Stimulated activated CD8-positive, alpha-beta memory T cell treated with anti-CD3 and anti-CD28 coated beads, Interleukin-7, amount 100 ng/mL, for 48 hours (primary cell): ENCODE results near the gene HTR3A.

Experiments
- DNase-seq, 2 donors: peaks; one replicate each; pipeline ENCODE4 v3.0.0-alpha.2; 2020; ENCODE audit warnings: low read depth in 1 of 2; ENCODE audit errors: extremely low read depth in 1 of 2

HTR3A gene

DNA sequence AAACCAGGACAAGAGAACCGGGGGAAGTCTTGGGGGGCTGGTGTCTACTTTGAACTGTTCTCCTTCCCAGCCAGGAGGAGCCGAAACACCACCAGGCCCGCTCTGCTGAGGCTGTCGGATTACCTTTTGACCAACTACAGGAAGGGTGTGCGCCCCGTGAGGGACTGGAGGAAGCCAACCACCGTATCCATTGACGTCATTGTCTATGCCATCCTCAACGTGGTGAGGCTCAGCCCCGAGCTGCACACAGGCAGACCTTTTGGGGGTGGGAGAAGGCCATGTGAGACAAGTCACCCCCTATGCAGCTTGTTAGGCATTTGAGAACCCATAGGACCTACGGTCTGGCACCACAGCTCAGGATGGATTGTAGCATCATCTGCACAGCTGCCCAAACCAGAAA, 2.8 kb downstream of the HTR3A start:
- DNase-seq = no peak

DNA sequence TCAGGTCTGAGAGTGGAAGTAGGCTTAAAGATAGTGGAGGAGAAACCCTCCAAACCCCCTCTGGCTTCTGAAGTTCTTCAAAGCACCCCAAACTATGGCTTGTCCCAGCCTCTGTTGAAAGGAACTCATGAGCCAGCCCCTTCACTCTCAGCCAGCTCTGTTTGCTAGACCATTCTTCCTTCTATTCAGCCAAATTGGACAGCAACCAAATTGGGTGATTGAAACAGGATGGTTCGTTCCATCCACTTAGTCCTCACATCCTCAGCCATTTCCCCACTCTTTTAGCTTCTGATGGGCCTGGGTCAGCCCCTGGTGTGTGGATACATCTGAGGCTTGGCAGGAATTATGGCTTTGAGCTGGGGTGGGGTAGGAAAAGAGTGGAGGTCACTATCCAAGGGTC, 4.5 kb downstream of the HTR3A start:
- no peak for DNase-seq

DNA sequence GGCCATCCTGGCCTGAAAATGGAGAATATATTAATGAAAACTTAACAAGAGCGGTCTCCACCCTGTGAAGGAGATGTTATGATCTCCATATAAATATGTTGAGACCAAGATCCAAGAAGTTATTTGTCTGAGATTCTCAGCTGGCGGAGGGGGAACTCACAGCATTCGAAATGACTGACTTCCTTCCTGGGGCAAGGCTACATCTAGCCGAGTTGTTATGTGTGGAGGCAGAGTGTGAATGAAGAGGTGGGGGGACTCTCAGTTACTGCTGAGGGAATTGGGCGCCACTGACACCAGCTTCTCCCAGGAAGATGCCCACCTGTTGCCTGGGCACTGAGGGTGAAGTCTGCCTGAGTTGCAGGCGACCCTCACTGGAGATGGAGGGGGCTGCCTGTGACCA, 5.9 kb downstream of the HTR3A start:
- no peak for DNase-seq

- no peak for DNase-seq
Measured at GRCh38 chr11:113982306-113982705, 7.4 kb downstream of the HTR3A start.

- DNase-seq = no peak
Measured at GRCh38 chr11:113984781-113985180, 9.9 kb downstream of the HTR3A start.

DNA sequence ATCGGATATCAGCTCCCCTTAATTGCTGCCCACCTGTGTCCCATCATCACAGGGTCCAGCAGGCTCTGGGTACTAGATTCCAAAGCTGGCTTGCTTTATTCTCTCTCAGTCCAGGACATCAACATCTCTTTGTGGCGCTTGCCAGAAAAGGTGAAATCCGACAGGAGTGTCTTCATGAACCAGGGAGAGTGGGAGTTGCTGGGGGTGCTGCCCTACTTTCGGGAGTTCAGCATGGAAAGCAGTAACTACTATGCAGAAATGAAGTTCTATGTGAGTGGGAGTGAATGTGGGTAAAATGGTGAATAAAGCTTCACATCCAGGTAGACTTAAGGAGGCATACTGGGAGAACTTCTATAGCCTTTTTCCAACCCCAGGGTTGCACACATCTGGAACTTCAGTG, 11.0 kb downstream of the HTR3A start:
- no peak for DNase-seq

DNA sequence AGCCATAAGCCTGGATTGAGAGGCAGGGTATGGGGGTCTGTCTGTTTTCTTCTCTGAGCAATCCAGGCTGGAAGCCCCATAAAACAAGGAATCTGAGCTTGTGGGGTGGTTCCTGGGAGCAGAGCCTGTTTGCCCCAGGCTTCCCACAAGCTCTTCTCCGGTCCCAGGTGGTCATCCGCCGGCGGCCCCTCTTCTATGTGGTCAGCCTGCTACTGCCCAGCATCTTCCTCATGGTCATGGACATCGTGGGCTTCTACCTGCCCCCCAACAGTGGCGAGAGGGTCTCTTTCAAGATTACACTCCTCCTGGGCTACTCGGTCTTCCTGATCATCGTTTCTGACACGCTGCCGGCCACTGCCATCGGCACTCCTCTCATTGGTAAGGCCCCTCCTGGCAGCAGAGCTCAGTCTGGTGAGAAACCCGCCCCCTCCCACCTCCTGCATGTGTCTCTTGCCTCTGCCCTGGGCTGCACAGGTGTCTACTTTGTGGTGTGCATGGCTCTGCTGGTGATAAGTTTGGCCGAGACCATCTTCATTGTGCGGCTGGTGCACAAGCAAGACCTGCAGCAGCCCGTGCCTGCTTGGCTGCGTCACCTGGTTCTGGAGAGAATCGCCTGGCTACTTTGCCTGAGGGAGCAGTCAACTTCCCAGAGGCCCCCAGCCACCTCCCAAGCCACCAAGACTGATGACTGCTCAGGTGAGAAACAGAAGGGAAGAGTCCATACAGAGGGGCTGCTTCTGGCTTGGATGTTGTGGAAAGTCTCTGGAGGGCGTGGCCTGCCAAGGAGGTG, 11.6 kb downstream of the HTR3A start:
- DNase-seq = no peak

DNA sequence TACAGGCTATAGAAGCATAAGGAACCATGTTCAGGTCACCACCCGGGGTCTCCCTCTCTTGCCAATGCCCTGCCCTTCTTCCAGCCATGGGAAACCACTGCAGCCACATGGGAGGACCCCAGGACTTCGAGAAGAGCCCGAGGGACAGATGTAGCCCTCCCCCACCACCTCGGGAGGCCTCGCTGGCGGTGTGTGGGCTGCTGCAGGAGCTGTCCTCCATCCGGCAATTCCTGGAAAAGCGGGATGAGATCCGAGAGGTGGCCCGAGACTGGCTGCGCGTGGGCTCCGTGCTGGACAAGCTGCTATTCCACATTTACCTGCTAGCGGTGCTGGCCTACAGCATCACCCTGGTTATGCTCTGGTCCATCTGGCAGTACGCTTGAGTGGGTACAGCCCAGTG, 14.5 kb downstream of the HTR3A start:
- DNase-seq = no peak

GRCh38 chr11:113989916-113990315, 15.0 kb downstream of the HTR3A start:
- DNase-seq = no peak

DNA sequence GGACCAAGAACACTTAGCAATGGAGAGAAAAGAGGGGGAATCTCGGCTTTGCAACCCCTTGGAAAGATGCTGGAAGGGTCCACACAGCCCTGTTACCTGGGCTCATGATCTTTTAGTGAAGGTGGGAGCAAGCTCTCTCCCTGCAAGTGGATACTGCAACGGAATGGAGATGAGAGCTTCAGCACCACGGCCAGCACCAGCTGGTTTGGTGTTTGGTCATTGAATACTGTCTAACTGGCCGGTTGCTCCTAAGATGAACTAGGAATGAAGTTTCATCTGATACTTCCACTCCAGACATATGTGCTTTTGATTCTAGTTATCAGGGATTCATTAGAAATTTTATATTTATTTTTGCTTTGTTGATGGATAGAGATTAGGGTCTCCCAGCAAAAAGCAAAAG, 16.3 kb downstream of the HTR3A start:
- DNase-seq = no peak

- DNase-seq = no peak
Measured at GRCh38 chr11:113991718-113992458, 17.0 kb downstream of the HTR3A start.

GRCh38 chr11:113992459-113993110, 17.7 kb downstream of the HTR3A start:
- no peak for DNase-seq

DNA sequence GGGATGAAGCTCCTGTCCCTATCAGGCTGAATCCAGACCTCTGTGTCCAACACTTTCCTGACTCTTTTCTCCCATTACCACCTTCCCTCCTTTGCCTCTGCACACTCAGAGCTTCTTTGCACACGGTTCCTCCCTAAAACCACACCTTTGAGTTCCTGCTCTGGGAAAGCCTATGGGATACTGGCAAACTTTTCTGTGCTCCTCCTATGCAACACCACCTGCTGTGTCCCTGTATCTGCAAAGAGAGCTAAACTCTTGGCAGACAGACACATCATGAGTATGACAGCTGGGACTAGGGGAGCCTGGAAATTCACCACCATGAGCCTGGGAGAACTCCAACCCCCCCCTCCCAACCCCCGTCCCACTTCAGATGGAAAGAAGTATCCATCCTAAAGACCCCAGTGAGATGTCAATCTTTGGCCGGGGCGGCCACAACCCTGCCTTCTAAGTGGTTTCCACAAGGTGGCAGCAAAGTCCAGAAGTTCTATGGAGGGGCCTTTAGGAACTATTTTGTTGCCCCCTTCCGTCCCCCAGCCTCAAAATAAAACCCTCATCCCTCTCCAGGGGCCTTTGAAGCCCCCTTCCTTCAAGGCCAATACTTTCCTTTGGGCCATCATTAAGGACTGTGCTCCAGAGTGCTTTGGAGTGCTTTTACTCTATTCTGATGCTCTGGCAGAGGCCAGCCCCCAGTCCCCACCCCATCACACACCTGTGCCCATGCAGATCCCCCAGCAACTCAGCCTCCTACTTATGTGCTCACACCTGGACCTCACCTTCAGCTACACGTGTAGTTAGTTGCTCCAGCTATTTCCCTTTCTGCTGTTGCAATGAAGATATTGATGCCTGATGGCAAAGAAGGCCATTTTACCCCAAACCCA, 19.4 kb downstream of the HTR3A start:
- no peak for DNase-seq

DNA sequence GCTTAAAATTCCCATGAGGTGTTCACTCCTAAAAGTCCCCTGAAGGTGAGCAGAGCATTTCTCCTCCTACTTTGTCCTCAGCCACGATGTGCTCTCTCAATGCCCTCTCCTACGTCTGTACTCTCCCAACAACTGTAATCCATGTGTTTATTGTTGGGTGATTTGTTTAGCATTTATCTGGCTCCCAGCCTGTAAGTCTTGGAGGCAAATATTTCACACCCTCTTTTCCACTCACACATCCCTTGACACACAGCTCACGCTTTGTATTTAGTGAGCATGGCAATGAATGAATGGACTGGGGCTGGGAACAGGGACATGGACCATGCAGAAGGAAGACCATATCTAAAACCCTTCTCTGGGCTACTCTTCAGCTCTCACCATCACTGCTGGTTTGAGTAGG, 22.6 kb downstream of the HTR3A start:
- no peak for DNase-seq

DNA sequence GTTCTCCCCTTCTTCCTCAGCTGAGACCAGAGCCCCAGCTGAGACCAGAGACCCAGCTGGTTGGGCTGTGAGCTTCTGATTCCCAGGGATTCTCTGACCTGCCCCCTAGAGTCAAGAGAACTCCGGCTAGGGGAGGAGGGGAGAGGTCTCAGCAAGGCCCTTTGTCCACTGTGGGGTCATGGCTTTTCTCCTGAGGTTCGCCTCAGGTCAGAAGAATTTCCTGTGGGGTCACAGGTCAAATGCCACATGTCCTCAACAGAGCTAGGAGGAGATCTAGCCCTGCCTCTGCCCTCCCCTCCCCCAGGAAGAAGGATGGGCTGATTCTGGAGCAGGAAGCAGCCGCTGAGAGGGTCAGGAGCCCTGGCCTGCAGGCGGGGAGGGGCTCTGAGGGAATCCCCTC, 23.7 kb downstream of the HTR3A start:
- DNase-seq = no peak

DNA sequence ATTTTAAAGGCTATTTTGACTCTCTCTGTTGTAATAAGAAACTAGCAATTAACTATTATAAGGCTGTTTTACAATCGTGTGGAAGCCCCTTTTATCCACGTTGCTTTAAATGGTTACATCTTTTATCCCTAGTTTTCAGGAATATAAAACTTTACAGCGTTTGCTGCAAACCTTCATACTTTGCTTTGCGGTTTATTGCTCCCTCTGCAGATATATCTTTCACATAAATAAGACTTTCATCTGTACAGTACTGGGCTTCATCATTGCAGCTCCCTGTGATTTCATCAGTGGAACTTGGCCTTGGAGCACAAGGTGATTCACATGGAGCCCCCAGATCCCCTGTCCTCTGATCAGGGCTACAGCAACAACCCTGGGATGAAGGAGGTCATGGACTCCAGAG, 25.6 kb downstream of the HTR3A start:
- DNase-seq = no peak

DNA sequence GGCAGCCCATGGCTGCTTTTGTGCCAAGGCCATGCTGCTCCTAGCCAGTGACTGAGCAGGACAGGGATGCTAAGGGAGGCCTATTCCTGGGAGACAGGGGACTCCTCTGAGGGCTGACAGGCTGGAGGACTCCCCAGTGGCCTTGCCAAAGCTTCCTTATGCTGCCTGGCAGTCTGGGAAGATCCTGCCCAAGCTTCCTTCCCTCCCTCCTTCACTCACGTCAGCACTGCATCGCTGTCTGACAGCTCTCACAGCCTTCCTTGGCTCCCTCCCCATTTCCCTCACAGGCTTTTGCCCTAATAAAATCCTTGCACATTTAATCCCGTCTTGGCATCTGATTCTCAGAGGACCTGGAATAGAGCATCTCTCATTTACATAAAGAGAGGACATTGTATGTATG, 26.5 kb downstream of the HTR3A start:
- no peak for DNase-seq

DNA sequence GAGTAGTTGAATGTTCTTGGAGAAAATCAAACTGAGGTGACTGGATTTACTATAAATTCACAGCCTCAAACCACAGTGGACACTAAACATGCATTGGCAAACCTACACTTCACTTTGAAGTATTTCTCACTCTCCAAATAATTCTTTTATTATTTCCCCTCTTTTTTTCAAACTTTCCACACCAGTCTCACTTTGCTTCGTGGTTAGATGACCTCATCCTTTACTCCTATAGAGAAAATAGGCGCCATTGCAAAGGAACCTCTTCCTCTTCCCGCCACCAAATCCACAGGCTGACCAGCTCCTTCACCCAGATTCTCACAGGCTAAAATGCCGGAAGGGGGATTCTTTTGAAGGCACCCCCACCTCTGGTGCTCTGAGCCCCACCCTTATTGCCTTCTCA, 33.4 kb downstream of the HTR3A start:
- DNase-seq = no peak

GRCh38 chr11:114010931-114011330, 36.0 kb downstream of the HTR3A start:
- no peak for DNase-seq

DNA sequence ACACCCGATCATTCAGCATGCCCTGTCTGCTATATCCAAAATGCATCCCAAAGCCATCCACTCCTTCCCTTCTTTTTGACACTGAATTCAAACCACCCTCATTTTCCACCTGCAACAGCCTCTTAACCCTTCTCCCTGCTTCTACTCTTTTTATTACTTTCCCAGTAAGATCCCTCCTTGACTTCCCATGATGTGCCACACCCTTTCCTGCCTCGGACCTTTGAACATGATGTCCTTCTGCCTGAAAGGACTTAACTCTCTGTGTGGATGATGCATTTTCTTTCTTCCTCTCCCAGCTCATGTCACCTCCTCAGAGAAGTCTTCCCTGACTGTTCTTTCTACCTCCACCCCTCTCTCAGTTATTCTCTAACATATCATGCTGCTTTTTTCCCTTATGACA, 36.5 kb downstream of the HTR3A start:
- DNase-seq = no peak

DNA sequence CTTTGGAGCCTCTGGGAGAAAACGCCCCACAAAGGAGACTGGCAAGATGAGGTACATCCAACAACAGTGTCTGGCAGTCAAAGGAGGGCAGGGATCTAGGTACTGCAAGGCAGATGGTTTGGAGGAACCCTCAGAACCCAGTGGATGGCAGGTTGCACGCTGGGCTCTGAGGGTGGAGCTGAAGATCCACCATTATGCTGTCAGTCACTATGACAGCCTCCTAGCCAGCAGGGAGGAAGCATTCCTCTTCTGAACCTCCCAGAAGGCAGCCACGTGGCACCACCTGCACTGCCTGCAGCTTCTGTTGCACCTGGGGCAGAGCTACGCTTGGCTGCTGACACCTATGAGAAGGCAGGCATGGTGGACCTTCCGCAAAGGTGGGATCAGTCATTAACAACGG, 40.2 kb downstream of the HTR3A start:
- no peak for DNase-seq
